Measurements from ENCODE around the gene CHST10. TPM values are rescaled to one million over a fixed set of nuclear protein-coding genes. Genes with fewer than 3 reads are reported as not detected.

The CHST10 gene
- total and polyA plus RNA-seq, 12 donors = 5.1 to 11.8 (median 8.9) TPM

DNA sequence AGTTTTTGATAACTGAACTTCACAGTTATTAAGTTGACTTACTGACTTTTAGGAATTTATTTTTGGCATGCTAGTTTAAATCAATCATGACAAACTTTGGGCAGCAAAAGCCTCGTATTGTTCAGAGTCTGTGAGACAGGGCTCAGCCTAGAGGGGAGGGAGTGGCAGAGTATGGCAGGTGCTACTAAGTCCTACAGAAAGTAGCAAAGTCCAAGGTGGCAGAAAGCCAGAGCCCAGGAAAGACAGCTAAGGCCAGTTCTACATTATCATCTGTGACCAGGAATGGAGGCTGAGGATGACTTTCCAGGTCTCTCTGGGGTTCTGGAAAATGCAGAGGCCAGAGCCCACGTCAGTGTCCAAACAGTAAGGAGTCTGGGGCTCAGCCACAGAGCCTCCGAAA is 34.2 kb downstream of the CHST10 start:
- WGBS, 2 donors = 84 to 89% methylated on average over 3 of the region's 3 CpGs
- DNase-seq (no peak), ATAC-seq (no peak)
- Histone ChIP-seq H3K27me3 (no peaks in the 10 kb centered on the region), H3K27ac (no peak overlapping the region), H3K4me3 (no peak overlapping the region), H3K9me3 (no peaks in the 10 kb centered on the region), H3K4me1 (no peaks in the 10 kb centered on the region), H3K36me3 (no peaks in the 10 kb centered on the region)
- TF ChIP-seq, protein P1, sequence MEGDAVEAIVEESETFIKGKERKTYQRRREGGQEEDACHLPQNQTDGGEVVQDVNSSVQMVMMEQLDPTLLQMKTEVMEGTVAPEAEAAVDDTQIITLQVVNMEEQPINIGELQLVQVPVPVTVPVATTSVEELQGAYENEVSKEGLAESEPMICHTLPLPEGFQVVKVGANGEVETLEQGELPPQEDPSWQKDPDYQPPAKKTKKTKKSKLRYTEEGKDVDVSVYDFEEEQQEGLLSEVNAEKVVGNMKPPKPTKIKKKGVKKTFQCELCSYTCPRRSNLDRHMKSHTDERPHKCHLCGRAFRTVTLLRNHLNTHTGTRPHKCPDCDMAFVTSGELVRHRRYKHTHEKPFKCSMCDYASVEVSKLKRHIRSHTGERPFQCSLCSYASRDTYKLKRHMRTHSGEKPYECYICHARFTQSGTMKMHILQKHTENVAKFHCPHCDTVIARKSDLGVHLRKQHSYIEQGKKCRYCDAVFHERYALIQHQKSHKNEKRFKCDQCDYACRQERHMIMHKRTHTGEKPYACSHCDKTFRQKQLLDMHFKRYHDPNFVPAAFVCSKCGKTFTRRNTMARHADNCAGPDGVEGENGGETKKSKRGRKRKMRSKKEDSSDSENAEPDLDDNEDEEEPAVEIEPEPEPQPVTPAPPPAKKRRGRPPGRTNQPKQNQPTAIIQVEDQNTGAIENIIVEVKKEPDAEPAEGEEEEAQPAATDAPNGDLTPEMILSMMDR (IDR thresholded peaks at IDR 0.05) = no peak
- intact Hi-C loops (cut with DNase I) = loop anchor here in 4 of 10 donors (5.0 to 10.0 kb wide), 4 partner anchors 61 to 829 kb away; partner anchors contain the start of gene LONRF2 (in 1 of the 4)

DNA sequence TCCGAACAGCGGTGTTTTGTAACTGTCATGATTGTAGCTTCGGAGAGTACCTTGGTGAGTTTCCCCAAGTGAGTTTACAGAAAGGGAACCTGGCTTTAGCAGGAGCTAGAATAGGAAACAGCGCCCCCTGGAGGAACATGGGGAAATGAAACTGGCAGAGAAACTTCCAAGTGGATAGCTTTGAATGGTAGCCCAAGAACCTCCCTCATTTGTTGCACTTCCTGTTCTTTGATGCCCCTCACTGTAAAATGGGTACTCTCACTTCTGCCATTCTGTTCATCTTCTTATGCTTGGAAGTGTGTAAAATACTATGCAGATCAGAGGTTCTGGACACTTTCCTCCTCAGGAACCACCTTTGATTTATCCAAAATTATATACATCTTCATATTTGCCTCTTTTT is 36.2 kb downstream of the CHST10 start:
- Histone ChIP-seq H3K36me3 (no peaks in the 10 kb centered on the region), H3K4me3 (no peak overlapping the region), H3K4me1 (no peaks in the 10 kb centered on the region), H3K27me3 (no peaks in the 10 kb centered on the region), H3K27ac (no peak overlapping the region), H3K9me3 (no peaks in the 10 kb centered on the region)
- intact Hi-C loops (cut with DNase I) = loop anchor here in 9 of 10 donors (1.0 to 10.0 kb wide), 8 partner anchors 59 to 826 kb away; partner anchors contain the start of gene LONRF2 (in 1 of the 9)
- 24 to 30% methylated on average over 4 of the region's 4 CpGs for WGBS, 2 donors
- DNase-seq (peak; percentile 36 to 79), ATAC-seq (peak; percentile 38 to 78 (median 67))
- TF ChIP-seq, protein P1 (IDR thresholded peaks at IDR 0.05) = peak; percentile 68 to 90 (median 86)

DNA sequence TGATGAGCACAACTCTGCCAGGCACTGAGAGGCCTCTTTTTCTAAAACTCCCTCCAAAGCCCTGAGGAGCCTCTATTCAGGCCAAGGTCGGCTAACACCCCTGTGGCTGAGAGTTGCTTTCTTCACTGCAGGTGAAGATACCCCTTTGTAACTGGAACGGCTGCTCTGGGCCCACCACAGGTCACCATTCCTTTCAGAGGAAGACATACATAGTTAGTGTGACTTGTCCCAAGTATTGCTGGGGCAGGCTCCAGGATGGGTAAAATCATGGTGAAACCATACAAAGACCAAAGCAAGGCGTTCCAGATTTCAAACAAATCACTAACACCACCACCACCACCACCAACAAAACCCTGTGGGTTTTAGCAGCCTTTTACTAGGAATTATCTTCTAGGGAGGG is 36.8 kb downstream of the CHST10 start:
- H3K27me3 ChIP-seq = no peaks in the 10 kb centered on the region
- ATAC-seq = no peak
- TF ChIP-seq, protein P1 (IDR thresholded peaks at IDR 0.05) = no peak
- H3K9me3 ChIP-seq = no peaks in the 10 kb centered on the region
- H3K36me3 ChIP-seq = no peaks in the 10 kb centered on the region
- intact Hi-C loops (cut with DNase I) = loop anchor here in 9 of 10 donors (1.0 to 10.0 kb wide), 8 partner anchors 58 to 826 kb away; partner anchors contain the start of gene LONRF2 (in 1 of the 9)
- no peaks in the 10 kb centered on the region for H3K4me1 ChIP-seq
- WGBS, 2 donors = 84 to 88% methylated on average over 3 of the region's 3 CpGs
- DNase-seq = no peak
- no peak overlapping the region for H3K27ac ChIP-seq
- H3K4me3 ChIP-seq = no peak overlapping the region

DNA sequence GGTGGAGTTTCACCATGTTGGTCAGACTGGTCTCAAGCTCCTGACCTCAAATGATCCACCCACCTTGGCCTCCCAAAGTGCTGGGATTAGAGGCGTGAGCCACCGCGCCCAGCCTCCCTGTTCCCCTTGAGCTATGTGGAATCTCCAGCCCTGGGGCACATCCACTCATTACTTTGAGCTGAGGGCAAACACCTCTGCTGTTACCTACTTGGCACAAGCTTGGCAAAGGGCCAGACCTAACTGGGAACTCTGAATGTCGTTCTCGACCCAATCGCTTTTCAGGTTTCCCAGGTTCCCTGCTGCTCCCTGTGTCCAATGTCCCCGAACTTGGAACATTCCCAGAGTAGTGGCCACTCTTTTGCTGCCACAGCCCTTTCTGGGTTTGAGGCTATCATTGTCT is 40.6 kb downstream of the CHST10 start:
- Histone ChIP-seq H3K27me3 (no peaks in the 10 kb centered on the region), H3K4me3 (no peak overlapping the region), H3K27ac (no peak overlapping the region), H3K9me3 (peaks cover 0 to 14% (median 6%) of the 10 kb centered on the region in 11 donors), H3K4me1 (no peaks in the 10 kb centered on the region), H3K36me3 (no peaks in the 10 kb centered on the region)
- TF ChIP-seq, protein P1 (IDR thresholded peaks at IDR 0.05) = no peak
- DNase-seq = no peak
- WGBS, 2 donors = 95 to 96% methylated on average over 7 of the region's 7 CpGs
- no peak for ATAC-seq
- intact Hi-C loops (cut with DNase I) = loop anchor here in 1 of 10 donors (5.0 kb wide), 1 partner anchor 115 kb away; no protein-coding TSS in a partner anchor
